Measurements from ENCODE around the gene PKP4. TPM values are rescaled to one million over a fixed set of nuclear protein-coding genes. Genes with fewer than 3 reads are reported as not detected.

Gene PKP4
- polyA plus RNA-seq, 1 donor from 2014 or later = 24.2 TPM

DNA sequence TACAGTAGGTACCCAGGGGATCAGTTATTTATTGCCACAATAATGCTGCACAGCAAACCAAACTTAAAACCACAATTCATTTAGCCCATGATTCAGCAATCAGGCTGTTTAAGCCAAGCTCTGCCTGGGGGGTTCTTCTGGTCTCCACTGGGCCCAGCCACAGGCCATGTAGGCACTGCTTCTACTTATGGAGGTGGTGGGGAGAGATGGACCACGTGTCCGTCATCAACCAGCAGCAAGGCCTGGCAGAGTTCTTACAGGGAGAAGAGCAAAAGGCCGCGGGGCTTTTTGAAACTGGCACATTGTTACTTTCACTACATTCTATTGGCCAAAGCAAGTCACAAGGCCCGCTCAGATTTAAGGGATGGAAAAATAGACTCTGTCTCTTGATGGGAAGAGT, 262.1 kb downstream of the PKP4 start:
- H3K27me3 ChIP-seq (ENCODE audit: insufficient read depth, low read depth, low read length) = no peaks in the 10 kb centered on the region
- H3K79me2 ChIP-seq (replicated peaks; ENCODE audit: insufficient read depth, low read length) = no peaks in the 10 kb centered on the region
- no peaks in the 10 kb centered on the region for H3K9me2 ChIP-seq (ENCODE audit: insufficient read depth, low read length)
- H3K27ac ChIP-seq (ENCODE audit: low read length) = no peak overlapping the region
- H3K36me3 ChIP-seq (ENCODE audit: insufficient read depth, low read length) = no peaks in the 10 kb centered on the region
- H3K9me3 ChIP-seq (ENCODE audit: low read length) = no peaks in the 10 kb centered on the region
- TF ChIP-seq TAF1 (IDR thresholded peaks at IDR 0.05; ENCODE audit: low read depth) (no peak), MXI1 (conservative IDR thresholded peaks at IDR 0.05; ENCODE audit: poor library complexity, severe bottlenecking) (no peak), RAD21 (conservative IDR thresholded peaks at IDR 0.05) (no peak), EZH2 (IDR thresholded peaks at IDR 0.05; ENCODE audit: borderline replicate concordance, insufficient read depth, low read length, poor library complexity, severe bottlenecking) (no peak), SMC3 (conservative IDR thresholded peaks at IDR 0.05; ENCODE audit: poor library complexity) (no peak), EP300 (conservative IDR thresholded peaks at IDR 0.05; ENCODE audit: poor library complexity, severe bottlenecking) (no peak), POLR2AphosphoS5 (IDR thresholded peaks at IDR 0.05) (no peak)
- TF ChIP-seq, protein P1, sequence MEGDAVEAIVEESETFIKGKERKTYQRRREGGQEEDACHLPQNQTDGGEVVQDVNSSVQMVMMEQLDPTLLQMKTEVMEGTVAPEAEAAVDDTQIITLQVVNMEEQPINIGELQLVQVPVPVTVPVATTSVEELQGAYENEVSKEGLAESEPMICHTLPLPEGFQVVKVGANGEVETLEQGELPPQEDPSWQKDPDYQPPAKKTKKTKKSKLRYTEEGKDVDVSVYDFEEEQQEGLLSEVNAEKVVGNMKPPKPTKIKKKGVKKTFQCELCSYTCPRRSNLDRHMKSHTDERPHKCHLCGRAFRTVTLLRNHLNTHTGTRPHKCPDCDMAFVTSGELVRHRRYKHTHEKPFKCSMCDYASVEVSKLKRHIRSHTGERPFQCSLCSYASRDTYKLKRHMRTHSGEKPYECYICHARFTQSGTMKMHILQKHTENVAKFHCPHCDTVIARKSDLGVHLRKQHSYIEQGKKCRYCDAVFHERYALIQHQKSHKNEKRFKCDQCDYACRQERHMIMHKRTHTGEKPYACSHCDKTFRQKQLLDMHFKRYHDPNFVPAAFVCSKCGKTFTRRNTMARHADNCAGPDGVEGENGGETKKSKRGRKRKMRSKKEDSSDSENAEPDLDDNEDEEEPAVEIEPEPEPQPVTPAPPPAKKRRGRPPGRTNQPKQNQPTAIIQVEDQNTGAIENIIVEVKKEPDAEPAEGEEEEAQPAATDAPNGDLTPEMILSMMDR (IDR thresholded peaks at IDR 0.05; ENCODE audit: poor library complexity, severe bottlenecking) = no peak
- TF ChIP-seq, protein P2, sequence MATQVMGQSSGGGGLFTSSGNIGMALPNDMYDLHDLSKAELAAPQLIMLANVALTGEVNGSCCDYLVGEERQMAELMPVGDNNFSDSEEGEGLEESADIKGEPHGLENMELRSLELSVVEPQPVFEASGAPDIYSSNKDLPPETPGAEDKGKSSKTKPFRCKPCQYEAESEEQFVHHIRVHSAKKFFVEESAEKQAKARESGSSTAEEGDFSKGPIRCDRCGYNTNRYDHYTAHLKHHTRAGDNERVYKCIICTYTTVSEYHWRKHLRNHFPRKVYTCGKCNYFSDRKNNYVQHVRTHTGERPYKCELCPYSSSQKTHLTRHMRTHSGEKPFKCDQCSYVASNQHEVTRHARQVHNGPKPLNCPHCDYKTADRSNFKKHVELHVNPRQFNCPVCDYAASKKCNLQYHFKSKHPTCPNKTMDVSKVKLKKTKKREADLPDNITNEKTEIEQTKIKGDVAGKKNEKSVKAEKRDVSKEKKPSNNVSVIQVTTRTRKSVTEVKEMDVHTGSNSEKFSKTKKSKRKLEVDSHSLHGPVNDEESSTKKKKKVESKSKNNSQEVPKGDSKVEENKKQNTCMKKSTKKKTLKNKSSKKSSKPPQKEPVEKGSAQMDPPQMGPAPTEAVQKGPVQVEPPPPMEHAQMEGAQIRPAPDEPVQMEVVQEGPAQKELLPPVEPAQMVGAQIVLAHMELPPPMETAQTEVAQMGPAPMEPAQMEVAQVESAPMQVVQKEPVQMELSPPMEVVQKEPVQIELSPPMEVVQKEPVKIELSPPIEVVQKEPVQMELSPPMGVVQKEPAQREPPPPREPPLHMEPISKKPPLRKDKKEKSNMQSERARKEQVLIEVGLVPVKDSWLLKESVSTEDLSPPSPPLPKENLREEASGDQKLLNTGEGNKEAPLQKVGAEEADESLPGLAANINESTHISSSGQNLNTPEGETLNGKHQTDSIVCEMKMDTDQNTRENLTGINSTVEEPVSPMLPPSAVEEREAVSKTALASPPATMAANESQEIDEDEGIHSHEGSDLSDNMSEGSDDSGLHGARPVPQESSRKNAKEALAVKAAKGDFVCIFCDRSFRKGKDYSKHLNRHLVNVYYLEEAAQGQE (IDR thresholded peaks at IDR 0.05; ENCODE audit: borderline replicate concordance) = no peak
- no peak overlapping the region for H3K4me3 ChIP-seq (ENCODE audit: low read length)
- H3K9ac ChIP-seq (ENCODE audit: low read length) = no peak overlapping the region
- H3F3A ChIP-seq (ENCODE audit: insufficient read depth, low read length, poor library complexity, severe bottlenecking) = no peaks in the 10 kb centered on the region
- H3K4me2 ChIP-seq (ENCODE audit: low read length) = no peak overlapping the region
- no peak overlapping the region for H2AFZ ChIP-seq (ENCODE audit: low read depth, low read length)
- H4K20me1 ChIP-seq (ENCODE audit: insufficient read depth) = no peaks in the 10 kb centered on the region

DNA sequence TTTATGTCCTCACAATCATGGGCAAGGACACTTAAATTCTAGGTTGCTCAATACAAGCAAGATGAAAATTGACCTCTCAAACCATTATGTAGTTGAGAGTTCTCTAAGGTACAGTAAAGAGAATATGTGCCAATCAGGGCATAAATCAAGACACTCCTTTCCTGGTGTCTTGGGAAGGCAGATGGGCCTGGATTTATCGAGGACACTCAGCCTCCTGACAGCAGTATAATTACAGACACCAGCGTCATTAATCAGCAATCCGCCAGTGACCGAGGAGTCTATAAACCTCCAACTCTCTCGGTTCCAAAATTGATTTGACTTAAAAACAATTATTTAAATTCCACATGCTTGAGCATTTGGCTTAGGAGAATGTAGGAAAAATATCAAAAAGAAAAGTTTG, 262.7 kb downstream of the PKP4 start:
- Histone ChIP-seq H4K20me1 (ENCODE audit: insufficient read depth) (no peaks in the 10 kb centered on the region), H3F3A (ENCODE audit: insufficient read depth, low read length, poor library complexity, severe bottlenecking) (no peaks in the 10 kb centered on the region)
- TF ChIP-seq MXI1 (conservative IDR thresholded peaks at IDR 0.05; ENCODE audit: poor library complexity, severe bottlenecking) = no peak

More for the DNA sequence above, 262.7 kb downstream of the PKP4 start:
- Histone ChIP-seq H3K27me3 (ENCODE audit: insufficient read depth, low read depth, low read length) (no peaks in the 10 kb centered on the region), H3K79me2 (replicated peaks; ENCODE audit: insufficient read depth, low read length) (no peaks in the 10 kb centered on the region), H3K27ac (ENCODE audit: low read length) (no peak overlapping the region), H3K9me3 (ENCODE audit: low read length) (no peaks in the 10 kb centered on the region), H3K4me2 (ENCODE audit: low read length) (no peak overlapping the region), H2AFZ (ENCODE audit: low read depth, low read length) (no peak overlapping the region), H3K4me3 (ENCODE audit: low read length) (no peak overlapping the region), H3K36me3 (ENCODE audit: insufficient read depth, low read length) (no peaks in the 10 kb centered on the region), H3K9me2 (ENCODE audit: insufficient read depth, low read length) (no peaks in the 10 kb centered on the region), H3K9ac (ENCODE audit: low read length) (no peak overlapping the region)
